PC-3 (cell line): Measurements from ENCODE around the gene NAV2. TPM values are rescaled to one million over a fixed set of nuclear protein-coding genes. Genes with fewer than 3 reads are reported as not detected.

ENCODE experiments used
- ATAC-seq: fragments of 200-7000 bp; cut with Tn5 transposase; 2 replicates; pipeline ENCODE4 v1.9.1; 2020; ENCODE audit warnings: mild to moderate bottlenecking, moderate library complexity
- BruUV-seq: library from RNA; stranded (reverse); fragments of 400-500 nt; replicated peaks from 2 replicates; lab custom pipeline; 2021; lab: Mats Ljungman, UMichigan
- CTCF ChIA-PET: fragments of 300-600 bp; sonication (Branson Sonifier 250); formaldehyde crosslinking; loops from one replicate; lab custom pipeline; 2022; ENCODE audit warnings: antibody characterized with exemption; lab: Charles Lee
- POLR2A ChIA-PET: fragments of 300-600 bp; sonication (Branson Sonifier 250); formaldehyde crosslinking; loops from one replicate; lab custom pipeline; 2022; ENCODE audit warnings: antibody characterized with exemption; ENCODE audit not compliant: unreplicated experiment; lab: Charles Lee
- DNase-seq: peaks from one replicate; pipeline ENCODE4 v3.0.0-alpha.2; 2015
- H2AFZ ChIP-seq: fragments of 300-600 bp; sonication (generic); 2 replicates; pipeline ENCODE4 v1.6.0; 2016; ENCODE audit warnings: antibody characterized with exemption, low read length
- H3F3A ChIP-seq: fragments of 300-600 bp; sonication (generic); one replicate; pipeline ENCODE4 v1.6.0; 2017; ENCODE audit warnings: antibody characterized with exemption, low read length, control low read depth, mild to moderate bottlenecking; ENCODE audit not compliant: unreplicated experiment
- H3K27ac ChIP-seq: fragments of 300-600 bp; sonication (generic); 2 replicates; pipeline ENCODE4 v1.5.1; 2016; ENCODE audit warnings: mild to moderate bottlenecking, low read length
- H3K27me3 ChIP-seq: fragments of 300-600 bp; sonication (generic); 2 replicates; pipeline ENCODE4 v1.6.1; 2016; ENCODE audit warnings: low read length, mixed read lengths
- H3K36me3 ChIP-seq: fragments of 300-600 bp; sonication (generic); 2 replicates; pipeline ENCODE4 v1.6.1; 2016; ENCODE audit warnings: low read depth, mixed run types, low read length, mixed read lengths
- H3K4me1 ChIP-seq: fragments of 300-600 bp; sonication (generic); 2 replicates; pipeline ENCODE4 v1.5.1; 2016; ENCODE audit warnings: low read length; ENCODE audit not compliant: insufficient read depth
- H3K4me2 ChIP-seq: fragments of 300-600 bp; sonication (generic); 2 replicates; pipeline ENCODE4 v1.6.0; 2016; ENCODE audit warnings: low read length
- H3K4me3 ChIP-seq: fragments of 300-600 bp; sonication (generic); 2 replicates; pipeline ENCODE4 v1.5.1; 2016; ENCODE audit warnings: mild to moderate bottlenecking, low read length, mixed read lengths
- H3K79me2 ChIP-seq: fragments of 300-600 bp; sonication (generic); 2 replicates; pipeline ENCODE4 v1.6.1; 2017; ENCODE audit warnings: low read length, mixed read lengths
- H3K9ac ChIP-seq: fragments of 300-600 bp; sonication (generic); 2 replicates; pipeline ENCODE4 v1.6.0; 2016; ENCODE audit warnings: mild to moderate bottlenecking, low read length
- H3K9me2 ChIP-seq: fragments of 300-600 bp; sonication (generic); replicated peaks from 2 replicates; pipeline ENCODE4 v1.6.1; 2016; ENCODE audit warnings: mixed run types, low read length, mixed read lengths
- H3K9me3 ChIP-seq: fragments of 300-600 bp; sonication (generic); 2 replicates; pipeline ENCODE4 v1.6.1; 2016; ENCODE audit warnings: low read length, mixed read lengths
- H4K20me1 ChIP-seq: fragments of 300-600 bp; sonication (generic); 2 replicates; pipeline ENCODE4 v1.6.1; 2016; ENCODE audit warnings: low read length, mixed read lengths
- EZH2 ChIP-seq: fragments of 300-600 bp; sonication (generic); IDR thresholded peaks from one replicate; pipeline ENCODE4 v1.6.1; 2017; ENCODE audit warnings: antibody characterized with exemption, mild to moderate bottlenecking, low read length; ENCODE audit not compliant: unreplicated experiment
- EZH2phosphoT487 ChIP-seq: fragments of 300-600 bp; sonication (generic); IDR thresholded peaks from 2 replicates; pipeline ENCODE4 v1.6.1; 2018; ENCODE audit warnings: mild to moderate bottlenecking, antibody characterized with exemption, low read length, borderline replicate concordance
- intact Hi-C: fragments of 100-400 bp; cut with micrococcal nuclease; formaldehyde crosslinking; loops from 2 replicates; pipeline ENCODE4 v1.9.0; 2023
- total RNA-seq: library from RNA; depleted of rRNA; stranded (reverse); fragments of >200 nt; gene quantifications from 2 replicates; pipeline ENCODE4 v1.2.3, GENCODE V29; 2014
- TF ChIP-seq, protein P1 (sequence below): fragments of 300-600 bp; sonication (generic); conservative IDR thresholded peaks from 2 replicates; pipeline ENCODE4 v1.5.1; 2017; ENCODE audit warnings: antibody characterized with exemption, low read depth, mild to moderate bottlenecking, low read length

Gene NAV2
- total RNA-seq, 1 experiment from 2014 or later = 10.4 TPM

DNA sequence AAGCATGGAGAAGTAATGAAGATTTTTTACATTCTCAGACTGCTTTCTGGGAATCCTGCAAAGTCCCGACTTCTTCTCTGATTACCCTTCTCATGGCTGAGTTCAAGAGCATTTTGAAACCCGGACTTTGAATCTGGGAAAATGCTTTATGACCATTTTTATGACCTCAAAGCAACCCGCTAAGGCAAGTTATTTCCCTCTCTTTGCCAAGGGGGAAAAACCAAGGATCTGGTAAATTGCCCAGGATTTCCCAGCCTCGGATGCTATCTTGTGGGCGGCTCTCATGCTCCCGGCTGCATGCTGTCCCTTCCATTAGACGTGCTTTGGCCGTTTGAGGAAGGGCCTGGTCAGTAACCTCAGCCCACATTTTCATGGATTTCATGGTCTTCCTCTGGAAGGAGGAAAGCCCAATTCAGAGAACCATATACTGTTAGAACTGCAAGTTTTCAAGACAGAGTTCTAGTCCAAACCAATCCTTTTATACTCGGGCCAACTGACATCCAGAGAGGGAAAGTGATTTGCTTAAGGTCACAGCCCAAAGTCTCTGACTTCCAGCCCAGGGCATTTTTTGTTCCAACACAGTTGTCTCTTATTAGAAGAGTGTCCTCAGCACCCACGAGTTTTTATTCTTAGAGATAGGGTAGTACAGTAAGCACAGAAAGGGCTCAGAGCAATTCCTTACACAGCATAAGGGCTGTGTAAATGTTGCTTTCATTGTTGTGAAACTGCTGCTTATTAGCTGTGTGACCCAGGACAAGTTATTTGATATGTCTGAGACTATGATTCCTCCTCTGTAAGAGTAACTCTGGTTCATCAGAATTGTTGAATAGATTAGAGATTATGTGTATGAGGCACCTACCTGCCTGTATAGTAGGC lies 77.4 kb downstream of the NAV2 start:
- H3K4me2 ChIP-seq = no peak overlapping the region
- no peak overlapping the region for H3K4me3 ChIP-seq
- H3K79me2 ChIP-seq = no peaks in the 10 kb centered on the region; the same call in 1 of the 2 replicates
- ATAC-seq (no peak), DNase-seq (no peak)
- CTCF ChIA-PET = no interaction called here
- no peaks in the 10 kb centered on the region for H3K27me3 ChIP-seq
- intact Hi-C loops = no loop called here
- POLR2A ChIA-PET = no interaction called here
- H3K9me3 ChIP-seq = no peaks in the 10 kb centered on the region
- no peaks in the 10 kb centered on the region for H3F3A ChIP-seq
- TF ChIP-seq EZH2phosphoT487 = no peak
- TF ChIP-seq, protein P1, sequence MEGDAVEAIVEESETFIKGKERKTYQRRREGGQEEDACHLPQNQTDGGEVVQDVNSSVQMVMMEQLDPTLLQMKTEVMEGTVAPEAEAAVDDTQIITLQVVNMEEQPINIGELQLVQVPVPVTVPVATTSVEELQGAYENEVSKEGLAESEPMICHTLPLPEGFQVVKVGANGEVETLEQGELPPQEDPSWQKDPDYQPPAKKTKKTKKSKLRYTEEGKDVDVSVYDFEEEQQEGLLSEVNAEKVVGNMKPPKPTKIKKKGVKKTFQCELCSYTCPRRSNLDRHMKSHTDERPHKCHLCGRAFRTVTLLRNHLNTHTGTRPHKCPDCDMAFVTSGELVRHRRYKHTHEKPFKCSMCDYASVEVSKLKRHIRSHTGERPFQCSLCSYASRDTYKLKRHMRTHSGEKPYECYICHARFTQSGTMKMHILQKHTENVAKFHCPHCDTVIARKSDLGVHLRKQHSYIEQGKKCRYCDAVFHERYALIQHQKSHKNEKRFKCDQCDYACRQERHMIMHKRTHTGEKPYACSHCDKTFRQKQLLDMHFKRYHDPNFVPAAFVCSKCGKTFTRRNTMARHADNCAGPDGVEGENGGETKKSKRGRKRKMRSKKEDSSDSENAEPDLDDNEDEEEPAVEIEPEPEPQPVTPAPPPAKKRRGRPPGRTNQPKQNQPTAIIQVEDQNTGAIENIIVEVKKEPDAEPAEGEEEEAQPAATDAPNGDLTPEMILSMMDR = no peak
- no peak for TF ChIP-seq EZH2
- BruUV-seq = no TSS peak
- no peaks in the 10 kb centered on the region for H4K20me1 ChIP-seq
- H2AFZ ChIP-seq = no peak overlapping the region
- H3K36me3 ChIP-seq = no peaks in the 10 kb centered on the region
- no peak overlapping the region for H3K9ac ChIP-seq
- H3K27ac ChIP-seq = no peak overlapping the region
- H3K9me2 ChIP-seq = no peaks in the 10 kb centered on the region
- H3K4me1 ChIP-seq = no peaks in the 10 kb centered on the region

- Histone ChIP-seq H3K9ac (no peak overlapping the region), H4K20me1 (no peaks in the 10 kb centered on the region), H3K9me3 (no peaks in the 10 kb centered on the region), H3K79me2 (no peaks in the 10 kb centered on the region; the same call in 1 of the 2 replicates), H3K9me2 (no peaks in the 10 kb centered on the region), H3K36me3 (no peaks in the 10 kb centered on the region), H3K27me3 (no peaks in the 10 kb centered on the region), H3K4me1 (no peaks in the 10 kb centered on the region), H3K4me2 (no peak overlapping the region), H3K27ac (no peak overlapping the region), H2AFZ (no peak overlapping the region), H3F3A (no peaks in the 10 kb centered on the region), H3K4me3 (no peak overlapping the region)
- no TSS peak for BruUV-seq
- TF ChIP-seq, protein P1 = no peak
- no peak for TF ChIP-seq EZH2phosphoT487
- TF ChIP-seq EZH2 = no peak
- ChIA-PET POLR2A (no interaction called here), CTCF (no interaction called here)
- intact Hi-C loops = no loop called here
- ATAC-seq = no peak
- no peak for DNase-seq
Observed at GRCh38 chr11:19790831-19791552, 78.4 kb downstream of the NAV2 start.

GRCh38 chr11:19792510-19792909 lies 79.9 kb downstream of the NAV2 start:
- ChIA-PET POLR2A (no interaction called here), CTCF (no interaction called here)
- no peak for ATAC-seq
- Histone ChIP-seq H3K27me3 (no peaks in the 10 kb centered on the region), H3K9ac (no peak overlapping the region), H4K20me1 (no peaks in the 10 kb centered on the region), H3K36me3 (no peaks in the 10 kb centered on the region), H3K27ac (no peak overlapping the region), H3K9me3 (no peaks in the 10 kb centered on the region), H3K79me2 (no peaks in the 10 kb centered on the region; the same call in 1 of the 2 replicates), H3K4me2 (no peak overlapping the region), H3K4me3 (no peak overlapping the region), H2AFZ (no peak overlapping the region), H3F3A (no peaks in the 10 kb centered on the region), H3K4me1 (no peaks in the 10 kb centered on the region), H3K9me2 (no peaks in the 10 kb centered on the region)
- TF ChIP-seq EZH2 (no peak), EZH2phosphoT487 (no peak)
- TF ChIP-seq, protein P1 = no peak
- no TSS peak for BruUV-seq
- DNase-seq = no peak
- intact Hi-C loops = no loop called here
